GM19324 (cell line): Measurements from ENCODE around the gene PRSS23.
A peak's percentile ranks its signal among the peaks of the same experiment; 100 is the strongest.

ENCODE experiments used
- ATAC-seq: cut with Tn5 transposase; IDR thresholded peaks from one replicate; pipeline ENCODE4 v1.9.1; 2021; ENCODE audit warnings: mild to moderate bottlenecking, moderate library complexity; ENCODE audit not compliant: unreplicated experiment, low FRiP score

Gene PRSS23

DNA sequence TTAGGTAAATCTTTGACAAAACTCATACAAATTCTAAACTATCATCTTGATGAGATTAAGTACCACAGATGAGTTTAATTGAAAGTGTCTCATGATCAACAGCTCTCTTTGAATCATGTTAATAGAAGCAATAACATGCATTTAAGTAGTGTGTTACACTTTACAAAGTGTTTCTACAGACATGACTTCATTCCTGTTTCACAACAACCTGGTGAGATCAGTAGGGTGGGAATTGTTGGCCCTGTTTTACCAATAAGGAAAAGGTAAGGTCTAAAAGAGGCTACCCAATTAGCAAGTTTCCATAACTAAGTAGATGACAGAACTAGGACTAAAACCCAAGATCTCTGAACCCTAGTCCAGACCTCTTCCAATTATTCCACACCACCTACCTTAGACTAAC is 12.7 kb upstream of the PRSS23 start:
- no peak for ATAC-seq

DNA sequence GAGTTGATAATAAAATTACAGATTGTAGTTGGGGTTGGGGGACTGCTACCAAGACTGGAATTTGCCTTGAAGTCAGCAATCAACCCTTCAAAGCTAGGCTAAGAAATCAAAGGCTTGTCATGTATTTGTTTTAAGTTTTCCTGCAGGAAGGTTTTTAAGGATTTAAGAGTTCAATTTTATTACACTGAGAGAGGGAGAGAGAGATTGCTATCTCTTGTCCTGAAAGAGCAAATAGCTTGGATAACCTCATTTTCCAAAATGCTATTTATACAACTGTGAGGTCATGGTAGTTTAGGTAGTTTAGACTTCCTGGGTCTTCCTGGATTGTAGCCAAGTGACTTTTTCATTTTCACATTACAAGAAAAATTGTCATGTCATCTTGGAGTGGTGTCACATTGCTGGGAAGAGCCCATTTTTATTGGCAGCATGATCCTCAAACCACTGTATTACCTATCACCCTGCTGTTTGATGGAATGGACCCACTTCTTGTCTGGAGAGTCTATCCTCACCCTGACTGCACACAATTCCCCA is 10.1 kb upstream of the PRSS23 start:
- no peak for ATAC-seq

DNA sequence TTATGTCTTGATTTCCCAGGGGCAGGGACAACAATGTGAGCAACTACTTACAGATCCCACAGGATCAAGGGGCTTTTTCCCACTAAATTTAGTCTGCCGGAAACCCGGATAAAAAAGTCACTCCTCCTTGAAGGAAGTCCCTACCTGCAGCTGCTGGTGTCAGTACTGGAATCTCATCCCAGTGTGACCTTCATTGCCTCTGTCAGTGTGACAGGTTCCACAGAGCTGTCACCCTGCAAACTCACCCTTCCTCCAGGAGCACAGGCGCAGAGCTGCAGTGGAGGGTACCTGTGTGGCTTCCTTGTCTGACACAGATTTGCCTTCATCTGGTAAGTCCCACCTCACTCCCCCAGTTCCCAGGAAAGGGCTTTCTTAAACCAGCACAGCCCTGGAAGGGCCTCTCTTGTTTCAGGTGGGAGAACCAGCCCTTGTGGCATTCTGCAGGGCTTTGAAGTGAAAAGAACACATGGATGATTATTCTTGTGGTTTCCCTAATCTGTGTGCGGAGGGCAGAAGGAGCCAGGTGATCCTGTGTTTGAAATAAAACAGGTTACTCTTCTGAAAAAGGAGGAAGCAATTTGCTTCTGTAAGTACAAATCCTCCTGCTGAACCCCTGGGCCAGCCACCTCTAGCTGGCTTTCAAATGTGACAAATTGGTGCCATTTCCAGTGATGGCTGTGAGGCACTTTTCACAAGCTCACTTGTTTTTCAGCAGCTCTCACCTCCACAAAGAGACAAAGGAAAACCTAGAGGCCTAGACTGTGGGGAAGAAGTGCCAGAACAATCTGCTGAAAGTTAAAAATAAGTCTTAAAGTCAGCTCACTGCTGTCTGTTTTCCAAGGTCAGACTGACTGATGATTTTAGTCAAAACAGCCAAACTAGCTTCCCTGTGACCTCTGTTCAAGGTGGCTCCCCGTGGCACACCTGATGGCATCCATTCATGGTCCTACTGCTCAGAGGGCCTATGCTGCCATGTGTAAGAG is 9.2 kb upstream of the PRSS23 start:
- ATAC-seq = no peak

DNA sequence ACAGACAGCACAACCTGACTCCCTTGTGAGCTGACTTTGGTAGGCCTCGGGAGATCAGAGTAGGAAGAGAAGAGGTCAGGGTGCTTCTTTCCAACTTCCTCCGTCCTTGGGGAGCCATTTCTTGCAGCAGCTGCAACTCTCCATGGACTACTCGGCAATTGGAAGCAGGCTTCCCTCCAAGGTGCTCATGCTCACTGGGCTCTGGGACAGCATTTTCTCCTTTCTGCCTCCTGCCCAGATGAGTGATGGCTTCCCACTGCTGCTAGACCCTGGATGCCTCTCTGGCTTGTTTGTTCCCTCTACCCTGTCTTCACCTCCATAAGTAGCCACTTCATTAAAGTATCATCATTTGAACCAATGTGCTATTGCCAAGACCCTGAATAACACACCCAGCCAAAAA is 8.2 kb upstream of the PRSS23 start:
- ATAC-seq = no peak

DNA sequence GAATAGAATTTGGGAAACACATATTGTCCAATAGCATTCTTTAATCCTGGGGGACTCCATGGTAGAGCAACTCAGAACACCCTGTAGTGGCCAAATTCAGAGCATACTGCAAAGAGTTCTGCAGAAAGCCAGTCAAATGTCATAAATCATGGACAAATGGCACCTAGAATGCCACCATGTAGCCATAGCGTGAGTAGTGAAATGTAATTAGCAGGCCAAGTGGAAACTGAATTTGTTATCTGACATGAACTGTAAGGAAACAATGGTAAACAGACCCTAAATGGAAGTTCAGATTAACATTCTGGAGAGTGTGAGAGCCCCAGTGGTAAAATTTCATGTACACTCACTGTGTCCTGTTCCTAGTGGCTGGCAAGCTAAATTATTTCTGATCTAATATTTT is 7.0 kb upstream of the PRSS23 start:
- ATAC-seq = no peak

DNA sequence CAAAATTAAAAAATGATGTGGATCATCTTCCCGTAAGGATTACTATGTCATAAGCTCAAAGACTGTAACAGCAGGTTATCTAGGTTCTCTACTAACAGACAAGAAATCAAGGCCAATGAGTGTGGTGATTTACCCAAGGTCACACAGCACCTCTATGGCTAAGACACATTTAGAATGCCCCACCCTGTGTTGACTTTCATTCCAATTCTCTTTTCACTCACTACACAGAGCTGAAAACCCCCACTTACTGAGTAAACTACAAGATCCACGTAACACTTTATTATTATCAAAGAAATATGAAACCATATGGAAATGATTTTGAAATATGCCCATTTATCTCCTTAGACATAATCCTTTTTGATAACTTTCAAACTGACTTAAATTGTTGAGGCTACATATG is 4.8 kb upstream of the PRSS23 start:
- no peak for ATAC-seq

DNA sequence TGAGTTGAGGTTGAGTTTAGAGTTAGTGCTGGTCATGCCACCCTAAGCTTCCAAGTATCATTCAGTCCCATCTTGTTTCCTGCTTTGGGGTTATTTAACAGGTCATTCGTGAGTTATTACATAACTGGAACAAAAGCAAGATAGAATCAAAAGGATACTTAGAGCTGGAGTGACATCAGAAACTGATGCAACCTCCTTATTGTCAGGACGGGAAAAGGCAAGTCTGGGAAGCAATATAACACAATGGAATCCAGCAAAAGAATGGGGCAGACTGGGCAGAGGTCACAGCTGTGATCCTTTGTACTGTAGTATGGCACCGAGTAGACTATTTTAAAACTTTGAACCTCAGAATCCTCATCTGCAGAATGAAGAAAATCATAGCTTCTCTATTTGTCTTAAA is 4.4 kb upstream of the PRSS23 start:
- no peak for ATAC-seq

DNA sequence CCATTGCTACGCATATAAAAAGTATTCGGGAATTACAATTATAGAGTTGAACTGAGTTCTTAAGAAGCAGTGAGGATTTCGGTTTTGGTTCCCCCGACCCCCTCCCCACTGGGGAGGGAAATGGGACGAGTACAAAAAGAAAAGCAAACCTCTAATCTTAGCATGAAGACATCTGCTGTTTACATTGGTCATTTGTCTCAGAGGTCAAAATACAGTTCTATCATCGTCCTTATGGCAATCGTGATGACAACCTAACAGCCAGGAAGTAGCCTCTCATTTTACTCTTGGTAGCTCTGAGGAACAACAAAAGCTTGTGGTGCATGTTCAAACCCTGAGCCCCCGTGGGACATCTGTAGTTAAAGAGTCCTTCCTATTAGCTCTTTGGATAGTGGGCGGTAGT is 3.2 kb upstream of the PRSS23 start:
- no peak for ATAC-seq

DNA sequence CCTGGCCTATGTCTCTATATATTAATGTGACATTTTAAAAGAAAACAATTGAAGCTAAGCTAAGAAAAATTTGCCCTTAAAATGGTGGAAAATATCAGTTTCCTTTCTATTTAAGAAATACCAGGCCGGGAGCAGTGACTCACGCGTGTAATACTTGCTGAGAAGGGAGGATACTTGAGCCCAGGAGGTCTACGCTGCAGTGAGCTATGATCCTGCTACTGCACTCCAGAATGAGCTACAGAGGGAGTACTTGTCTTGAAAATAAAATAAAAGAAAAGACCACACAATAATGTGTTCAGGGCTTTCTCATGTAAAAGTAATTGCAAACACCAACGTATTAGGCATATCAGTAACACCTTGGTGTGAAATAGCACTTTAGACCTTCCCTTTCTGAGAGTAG is 1.4 kb upstream of the PRSS23 start:
- no peak for ATAC-seq

DNA sequence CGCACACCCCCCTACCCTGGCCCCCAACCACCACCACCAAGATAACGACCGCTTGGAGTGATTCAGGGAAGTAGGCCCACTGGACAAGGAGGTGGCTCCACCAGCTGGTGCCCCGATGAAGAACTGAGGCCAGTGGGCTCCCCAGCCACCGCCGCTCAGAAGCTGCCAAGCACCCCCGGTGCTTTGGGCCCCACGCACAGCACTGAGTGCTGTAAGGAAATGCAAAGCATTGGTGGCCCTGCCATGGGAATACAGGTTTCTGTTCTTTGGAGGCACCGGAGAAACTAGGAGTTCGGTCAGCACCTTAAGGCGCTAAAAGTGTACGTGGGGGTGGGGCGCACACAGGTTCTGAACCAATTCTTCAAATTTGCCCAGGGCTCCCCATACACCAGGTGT is 664 bp upstream of the PRSS23 start:
- ATAC-seq = no peak

DNA sequence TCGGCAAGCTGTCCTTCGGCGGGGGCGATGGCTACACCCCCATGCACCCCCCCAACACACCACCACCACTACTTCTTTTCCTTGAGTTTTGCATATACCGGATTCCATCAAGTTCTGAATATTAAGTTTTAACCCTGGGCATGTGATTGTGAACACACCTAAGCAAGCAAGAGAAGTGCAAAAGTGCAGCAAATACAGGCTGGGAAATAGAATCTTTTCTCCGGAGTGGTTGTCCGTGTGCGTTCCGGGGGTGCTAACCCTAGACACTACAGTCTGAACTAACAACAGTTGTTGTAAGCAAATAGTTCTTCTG is 574 bp downstream of the PRSS23 start:
- no peak for ATAC-seq

DNA sequence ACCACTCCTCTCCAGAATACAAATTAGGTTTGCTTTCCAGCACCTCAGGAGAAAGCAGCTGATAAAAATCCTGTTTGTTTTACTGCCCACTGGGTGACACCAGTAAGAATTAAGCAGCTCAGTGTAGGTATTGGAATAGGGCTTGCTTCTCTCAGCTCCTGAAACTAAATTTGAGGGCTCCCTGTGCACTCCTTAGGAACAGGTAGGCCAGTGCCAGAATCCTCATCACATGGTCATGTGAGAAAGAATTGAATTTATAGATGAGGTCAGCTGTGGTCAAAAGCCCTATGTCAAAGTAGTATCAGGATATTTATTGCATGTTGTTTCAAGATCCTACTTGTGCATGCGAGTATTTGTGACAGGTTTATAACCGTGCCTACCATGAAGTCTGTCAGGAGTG is 1.0 kb downstream of the PRSS23 start:
- no peak for ATAC-seq

DNA sequence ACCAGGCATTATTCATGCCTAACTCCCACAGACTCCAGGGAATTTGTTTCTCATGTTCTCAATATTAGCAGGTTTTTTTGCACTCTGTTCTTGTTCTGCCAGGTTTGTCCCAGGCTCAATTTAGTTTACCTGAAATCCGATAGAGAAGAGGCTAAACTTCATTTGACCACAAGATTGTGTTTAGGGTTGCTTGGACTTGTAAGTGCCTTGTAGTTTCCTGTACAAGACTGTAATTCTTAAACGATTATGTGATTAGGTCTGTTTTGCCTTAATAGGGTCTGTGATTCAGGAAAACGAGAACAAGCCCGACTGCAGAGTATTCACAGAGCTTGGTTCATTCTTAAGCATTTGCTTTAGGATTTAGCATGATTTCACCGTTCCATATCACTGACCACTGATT is 1.8 kb downstream of the PRSS23 start:
- ATAC-seq = no peak

DNA sequence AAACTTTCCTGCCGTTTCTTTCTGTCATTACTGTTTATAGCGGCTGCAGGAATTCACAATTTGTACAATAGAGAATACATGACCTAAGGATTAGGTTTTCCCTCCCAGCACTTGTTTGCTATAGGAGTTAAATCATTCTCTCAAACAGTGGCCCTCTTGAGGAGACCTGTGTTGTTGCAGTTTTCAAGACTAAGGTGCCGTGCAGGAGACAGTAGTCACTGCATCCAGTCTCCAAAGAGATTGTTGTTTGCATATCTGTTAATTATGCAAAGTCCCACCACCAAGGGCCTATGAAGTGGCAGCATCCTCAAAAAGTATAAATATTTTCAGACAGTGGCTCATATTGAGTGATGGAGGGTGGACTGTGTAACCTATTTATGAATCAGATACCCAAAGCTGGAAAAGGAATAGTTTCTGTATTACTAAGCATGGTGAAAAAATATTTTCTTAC is 2.3 kb downstream of the PRSS23 start:
- no peak for ATAC-seq

DNA sequence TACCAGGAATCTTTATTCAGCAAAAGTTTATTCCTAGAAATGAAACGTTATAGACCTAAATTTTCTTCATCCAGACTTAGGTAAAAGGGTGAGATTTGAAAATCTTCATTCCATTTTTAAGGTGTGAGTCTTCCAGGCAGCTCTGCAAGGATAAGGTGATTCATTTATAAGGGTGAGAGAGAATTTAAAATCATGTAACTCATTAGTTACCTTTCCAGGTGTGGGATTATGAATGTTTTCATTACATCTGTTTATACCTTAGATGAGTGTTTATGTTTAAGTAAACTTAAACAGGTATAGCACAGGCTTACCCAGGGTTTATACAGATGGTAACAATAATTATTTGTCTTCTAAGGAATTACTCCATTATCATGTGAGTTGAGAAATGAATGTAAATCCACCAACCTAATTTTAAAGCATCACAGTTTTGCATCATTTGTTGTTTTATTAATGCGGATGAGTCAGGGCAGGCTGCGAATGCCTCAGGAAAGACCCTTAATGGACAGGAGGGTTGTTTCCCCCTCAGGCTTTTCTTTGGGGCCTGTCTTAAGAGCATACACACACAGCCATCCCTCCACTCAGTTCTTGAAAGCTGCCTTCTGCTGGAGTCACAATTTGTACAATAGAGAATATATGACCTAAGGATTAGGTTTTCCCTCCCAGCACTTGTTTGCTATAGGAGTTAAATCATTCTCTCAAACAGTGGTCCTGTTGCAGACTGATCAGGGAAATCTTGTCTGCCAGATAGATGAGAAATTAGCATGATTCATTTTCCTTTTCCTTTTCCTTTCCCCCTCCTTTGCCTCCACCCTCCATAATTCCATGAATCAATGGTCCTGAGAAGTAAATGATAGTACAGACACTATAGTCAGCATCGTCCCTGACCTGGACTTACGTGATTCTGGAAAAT is 3.0 kb downstream of the PRSS23 start:
- no peak for ATAC-seq

DNA sequence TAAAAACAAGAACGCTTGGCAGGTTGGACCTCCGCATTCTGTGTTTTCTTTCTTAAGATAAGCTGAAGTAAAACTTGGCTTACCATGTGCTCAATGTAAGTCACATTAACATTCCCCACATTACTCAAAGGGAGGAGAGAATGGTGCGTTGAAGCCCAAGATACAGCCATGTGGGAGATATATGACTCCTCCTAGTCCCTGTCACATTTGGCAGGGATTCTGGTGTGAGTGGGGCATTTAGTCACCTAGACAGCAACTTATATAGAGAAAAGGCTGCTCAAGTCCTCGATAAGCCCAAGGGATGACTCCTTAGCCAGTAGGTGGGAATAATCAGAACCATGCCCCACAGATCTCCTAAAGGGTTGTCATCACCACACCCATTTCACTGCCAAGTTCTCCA is 4.6 kb downstream of the PRSS23 start:
- ATAC-seq = no peak

DNA sequence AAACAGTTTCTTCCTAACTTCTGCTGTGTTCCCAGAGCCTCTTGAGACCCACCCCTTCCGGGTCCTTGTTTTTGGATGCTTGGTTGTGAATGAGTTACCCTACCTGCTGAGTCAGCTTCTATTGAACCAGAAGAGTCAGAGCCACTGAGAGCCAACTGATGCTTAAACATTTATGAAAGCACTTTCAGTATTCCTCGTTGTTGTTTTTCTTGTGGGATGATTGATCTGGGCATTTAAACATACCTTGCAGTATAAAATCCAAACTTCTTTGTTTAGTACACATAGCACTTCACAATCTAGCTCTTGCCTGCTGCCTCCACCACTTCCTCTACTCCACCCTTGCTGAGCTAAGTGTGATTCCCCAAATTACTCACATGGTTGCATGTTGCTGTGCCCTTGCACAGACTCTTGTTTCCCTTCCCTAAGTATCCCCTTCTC is 5.5 kb downstream of the PRSS23 start:
- ATAC-seq = peak; percentile 72

DNA sequence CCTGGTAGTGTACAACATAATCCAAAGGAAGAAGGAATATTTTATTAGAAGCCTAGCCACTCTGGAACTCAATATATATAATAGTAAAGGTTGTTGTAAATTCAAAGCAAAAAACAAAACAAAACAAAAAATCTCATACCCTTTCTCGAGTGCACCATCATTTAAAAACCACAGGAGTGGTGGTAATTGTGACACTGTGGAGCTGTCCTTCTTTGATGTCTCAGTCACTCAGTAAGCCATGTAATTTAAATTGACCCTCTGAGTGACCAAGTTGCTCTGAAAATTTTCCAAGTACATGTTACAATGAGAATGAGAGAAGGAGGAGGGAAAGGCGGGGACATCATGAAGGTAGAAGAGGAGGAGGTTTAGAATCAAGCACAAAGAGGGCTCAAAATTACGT is 6.6 kb downstream of the PRSS23 start:
- ATAC-seq = no peak

DNA sequence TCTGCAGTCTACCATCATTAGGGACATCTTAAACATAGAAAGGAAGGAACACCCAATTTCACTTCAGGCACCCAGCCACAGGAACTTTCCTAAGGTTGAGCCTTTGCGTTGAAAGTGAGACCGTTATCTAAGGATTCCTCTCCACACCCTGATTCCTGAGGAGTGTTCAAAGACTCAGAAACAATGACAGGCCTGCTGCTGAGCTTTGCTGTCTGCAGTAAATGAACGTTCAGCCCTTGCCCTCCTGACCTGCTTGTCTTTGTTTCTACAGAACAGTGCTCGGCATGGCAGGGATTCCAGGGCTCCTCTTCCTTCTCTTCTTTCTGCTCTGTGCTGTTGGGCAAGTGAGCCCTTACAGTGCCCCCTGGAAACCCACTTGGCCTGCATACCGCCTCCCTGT is 7.0 kb downstream of the PRSS23 start:
- ATAC-seq = no peak

DNA sequence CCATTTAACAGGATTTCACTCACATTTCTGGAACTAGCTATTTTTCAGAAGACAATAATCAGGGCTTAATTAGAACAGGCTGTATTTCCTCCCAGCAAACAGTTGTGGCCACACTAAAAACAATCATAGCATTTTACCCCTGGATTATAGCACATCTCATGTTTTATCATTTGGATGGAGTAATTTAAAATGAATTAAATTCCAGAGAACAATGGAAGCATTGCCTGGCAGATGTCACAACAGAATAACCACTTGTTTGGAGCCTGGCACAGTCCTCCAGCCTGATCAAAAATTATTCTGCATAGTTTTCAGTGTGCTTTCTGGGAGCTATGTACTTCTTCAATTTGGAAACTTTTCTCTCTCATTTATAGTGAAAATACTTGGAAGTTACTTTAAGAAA is 9.2 kb downstream of the PRSS23 start:
- no peak for ATAC-seq

DNA sequence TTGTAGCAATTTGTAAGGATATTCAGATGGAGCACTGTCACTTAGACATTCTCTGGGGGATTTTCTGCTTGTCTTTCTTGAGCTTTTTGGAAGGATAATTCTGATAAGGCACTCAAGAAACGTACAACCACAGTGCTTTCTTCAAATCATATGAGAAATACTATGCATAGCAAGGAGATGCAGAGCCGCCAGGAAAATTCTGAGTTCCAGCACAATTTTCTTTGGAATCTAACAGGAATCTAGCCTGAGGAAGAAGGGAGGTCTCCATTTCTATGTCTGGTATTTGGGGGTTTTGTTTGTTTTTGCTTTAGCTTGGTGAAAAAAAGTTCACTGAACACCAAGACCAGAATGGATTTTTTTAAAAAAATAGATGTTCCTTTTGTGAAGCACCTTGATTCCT is 9.9 kb downstream of the PRSS23 start:
- ATAC-seq = no peak
